Measurements from ENCODE around the gene TXNRD1.
"Not testable (repeated sequence)": the region's sequence is repeated elsewhere in the genome, so short reads cannot be mapped to it uniquely, and the experiment has no call there.

TXNRD1 gene

GRCh38 chr12:104319918-104320626 lies 104.5 kb downstream of the TXNRD1 start:
- no peak for DNase-seq (ENCODE audit: low read depth in 1 of 2, low spot score in 1 of 2)
- Histone ChIP-seq H3K27me3 (ENCODE audit: insufficient read depth, poor library complexity, severe bottlenecking) (no peaks in the 10 kb centered on the region), H3K4me3 (replicated peaks; ENCODE audit: insufficient read depth, low read length) (no peak overlapping the region), H3K27ac (replicated peaks) (no peak overlapping the region)
- TF ChIP-seq, protein P1, sequence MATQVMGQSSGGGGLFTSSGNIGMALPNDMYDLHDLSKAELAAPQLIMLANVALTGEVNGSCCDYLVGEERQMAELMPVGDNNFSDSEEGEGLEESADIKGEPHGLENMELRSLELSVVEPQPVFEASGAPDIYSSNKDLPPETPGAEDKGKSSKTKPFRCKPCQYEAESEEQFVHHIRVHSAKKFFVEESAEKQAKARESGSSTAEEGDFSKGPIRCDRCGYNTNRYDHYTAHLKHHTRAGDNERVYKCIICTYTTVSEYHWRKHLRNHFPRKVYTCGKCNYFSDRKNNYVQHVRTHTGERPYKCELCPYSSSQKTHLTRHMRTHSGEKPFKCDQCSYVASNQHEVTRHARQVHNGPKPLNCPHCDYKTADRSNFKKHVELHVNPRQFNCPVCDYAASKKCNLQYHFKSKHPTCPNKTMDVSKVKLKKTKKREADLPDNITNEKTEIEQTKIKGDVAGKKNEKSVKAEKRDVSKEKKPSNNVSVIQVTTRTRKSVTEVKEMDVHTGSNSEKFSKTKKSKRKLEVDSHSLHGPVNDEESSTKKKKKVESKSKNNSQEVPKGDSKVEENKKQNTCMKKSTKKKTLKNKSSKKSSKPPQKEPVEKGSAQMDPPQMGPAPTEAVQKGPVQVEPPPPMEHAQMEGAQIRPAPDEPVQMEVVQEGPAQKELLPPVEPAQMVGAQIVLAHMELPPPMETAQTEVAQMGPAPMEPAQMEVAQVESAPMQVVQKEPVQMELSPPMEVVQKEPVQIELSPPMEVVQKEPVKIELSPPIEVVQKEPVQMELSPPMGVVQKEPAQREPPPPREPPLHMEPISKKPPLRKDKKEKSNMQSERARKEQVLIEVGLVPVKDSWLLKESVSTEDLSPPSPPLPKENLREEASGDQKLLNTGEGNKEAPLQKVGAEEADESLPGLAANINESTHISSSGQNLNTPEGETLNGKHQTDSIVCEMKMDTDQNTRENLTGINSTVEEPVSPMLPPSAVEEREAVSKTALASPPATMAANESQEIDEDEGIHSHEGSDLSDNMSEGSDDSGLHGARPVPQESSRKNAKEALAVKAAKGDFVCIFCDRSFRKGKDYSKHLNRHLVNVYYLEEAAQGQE (IDR thresholded peaks at IDR 0.05; ENCODE audit: insufficient replicate concordance, low read depth): no peak
- TF ChIP-seq, protein P2, sequence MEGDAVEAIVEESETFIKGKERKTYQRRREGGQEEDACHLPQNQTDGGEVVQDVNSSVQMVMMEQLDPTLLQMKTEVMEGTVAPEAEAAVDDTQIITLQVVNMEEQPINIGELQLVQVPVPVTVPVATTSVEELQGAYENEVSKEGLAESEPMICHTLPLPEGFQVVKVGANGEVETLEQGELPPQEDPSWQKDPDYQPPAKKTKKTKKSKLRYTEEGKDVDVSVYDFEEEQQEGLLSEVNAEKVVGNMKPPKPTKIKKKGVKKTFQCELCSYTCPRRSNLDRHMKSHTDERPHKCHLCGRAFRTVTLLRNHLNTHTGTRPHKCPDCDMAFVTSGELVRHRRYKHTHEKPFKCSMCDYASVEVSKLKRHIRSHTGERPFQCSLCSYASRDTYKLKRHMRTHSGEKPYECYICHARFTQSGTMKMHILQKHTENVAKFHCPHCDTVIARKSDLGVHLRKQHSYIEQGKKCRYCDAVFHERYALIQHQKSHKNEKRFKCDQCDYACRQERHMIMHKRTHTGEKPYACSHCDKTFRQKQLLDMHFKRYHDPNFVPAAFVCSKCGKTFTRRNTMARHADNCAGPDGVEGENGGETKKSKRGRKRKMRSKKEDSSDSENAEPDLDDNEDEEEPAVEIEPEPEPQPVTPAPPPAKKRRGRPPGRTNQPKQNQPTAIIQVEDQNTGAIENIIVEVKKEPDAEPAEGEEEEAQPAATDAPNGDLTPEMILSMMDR (IDR thresholded peaks at IDR 0.05; ENCODE audit: insufficient read depth, low read length): no peak
- TF ChIP-seq SPI1 (IDR thresholded peaks at IDR 0.05; ENCODE audit: borderline replicate concordance, low read depth) (no peak), GABPA (IDR thresholded peaks at IDR 0.05; ENCODE audit: low read depth) (no peak), POLR2AphosphoS5 (IDR thresholded peaks at IDR 0.05; ENCODE audit: low read depth) (no peak)

- Histone ChIP-seq H3K4me3 (replicated peaks; ENCODE audit: insufficient read depth, low read length) (no peak overlapping the region), H3K27me3 (ENCODE audit: insufficient read depth, poor library complexity, severe bottlenecking) (no peaks in the 10 kb centered on the region), H3K27ac (replicated peaks) (no peak overlapping the region)
- DNase-seq (ENCODE audit: low read depth in 1 of 2, low spot score in 1 of 2): no peak
- TF ChIP-seq POLR2AphosphoS5 (IDR thresholded peaks at IDR 0.05; ENCODE audit: low read depth) (no peak), SPI1 (IDR thresholded peaks at IDR 0.05; ENCODE audit: borderline replicate concordance, low read depth) (no peak), GABPA (IDR thresholded peaks at IDR 0.05; ENCODE audit: low read depth) (no peak)
- TF ChIP-seq, protein P2 (IDR thresholded peaks at IDR 0.05; ENCODE audit: insufficient read depth, low read length): no peak
- TF ChIP-seq, protein P1 (IDR thresholded peaks at IDR 0.05; ENCODE audit: insufficient replicate concordance, low read depth): no peak
Observed at GRCh38 chr12:104320627-104321024, 105.0 kb downstream of the TXNRD1 start.

DNA sequence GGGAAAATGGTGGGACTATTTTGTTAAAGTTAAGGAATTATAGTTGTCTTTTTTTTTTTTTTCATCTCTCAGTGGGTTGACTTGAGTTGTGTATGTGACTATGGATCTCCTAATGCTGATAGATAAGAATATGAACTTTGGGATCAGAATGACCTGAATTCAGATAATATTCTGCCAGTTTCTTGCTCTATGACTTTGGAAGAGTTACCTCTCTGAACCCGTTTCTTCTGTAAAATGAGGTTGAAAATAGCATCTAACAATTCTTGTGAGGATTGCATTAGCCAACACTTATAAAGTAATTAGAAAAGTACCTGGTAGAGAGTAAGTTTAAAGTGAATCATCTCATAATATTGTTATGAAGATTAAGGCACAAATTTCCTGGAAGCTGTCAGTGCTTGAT lies 106.4 kb downstream of the TXNRD1 start:
- Histone ChIP-seq H3K27ac (replicated peaks) (no peak overlapping the region), H3K4me3 (replicated peaks; ENCODE audit: insufficient read depth, low read length) (no peak overlapping the region), H3K27me3 (ENCODE audit: insufficient read depth, poor library complexity, severe bottlenecking) (no peaks in the 10 kb centered on the region)
- TF ChIP-seq GABPA (IDR thresholded peaks at IDR 0.05; ENCODE audit: low read depth) (no peak), POLR2AphosphoS5 (IDR thresholded peaks at IDR 0.05; ENCODE audit: low read depth) (no peak), SPI1 (IDR thresholded peaks at IDR 0.05; ENCODE audit: borderline replicate concordance, low read depth) (no peak)
- TF ChIP-seq, protein P1 (IDR thresholded peaks at IDR 0.05; ENCODE audit: insufficient replicate concordance, low read depth): no peak
- TF ChIP-seq, protein P2 (IDR thresholded peaks at IDR 0.05; ENCODE audit: insufficient read depth, low read length): no peak
- no peak for DNase-seq (ENCODE audit: low read depth in 1 of 2, low spot score in 1 of 2)

DNA sequence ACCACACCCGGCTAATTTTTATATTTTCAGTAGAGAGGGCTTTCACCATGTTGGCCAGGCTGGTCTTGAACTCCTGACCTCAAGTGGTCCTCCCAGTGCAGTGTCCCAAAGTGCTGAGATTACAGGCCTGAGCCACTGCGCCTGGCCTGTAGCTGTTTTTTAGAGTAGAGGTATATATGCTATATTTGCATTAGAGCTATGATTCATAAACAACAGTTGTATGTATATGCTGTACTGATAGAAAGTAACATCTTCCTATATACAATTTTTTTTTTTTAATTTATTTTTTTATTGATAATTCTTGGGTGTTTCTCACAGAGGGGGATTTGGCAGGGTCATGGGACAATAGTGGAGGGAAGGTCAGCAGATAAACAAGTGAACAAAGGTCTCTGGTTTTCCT lies 107.0 kb downstream of the TXNRD1 start:
- not testable (repeated sequence) for H3K27me3 ChIP-seq (ENCODE audit: insufficient read depth, poor library complexity, severe bottlenecking); H3K4me3 ChIP-seq (replicated peaks; ENCODE audit: insufficient read depth, low read length); H3K27ac ChIP-seq (replicated peaks); DNase-seq (ENCODE audit: low read depth in 1 of 2, low spot score in 1 of 2)

Measured in HL-60 (cell line).